SKM-1 (cell line): ENCODE results near the gene SMARCE1.

Source experiments
- DNase-seq: peaks from one replicate; lab custom pipeline; 2025; ENCODE audit not compliant: unreplicated experiment; lab: John Stamatoyannopoulos, UW

The SMARCE1 gene

GRCh38 chr17:40646791-40647623 is 611 bp downstream of the SMARCE1 start:
- peak; percentile 40 for DNase-seq

GRCh38 chr17:40645943-40646342 is 1.7 kb downstream of the SMARCE1 start:
- DNase-seq: no peak

- no peak for DNase-seq
Observed at GRCh38 chr17:40645291-40645690, 2.3 kb downstream of the SMARCE1 start.

- no peak for DNase-seq
Observed at GRCh38 chr17:40637931-40638330, 9.7 kb downstream of the SMARCE1 start.

- no peak for DNase-seq
Observed at GRCh38 chr17:40633871-40634270, 13.7 kb downstream of the SMARCE1 start.

- no peak for DNase-seq
Observed at GRCh38 chr17:40632216-40632615, 15.4 kb downstream of the SMARCE1 start.

GRCh38 chr17:40629842-40630241 is 17.8 kb downstream of the SMARCE1 start:
- DNase-seq: no peak

GRCh38 chr17:40625311-40625710 is 22.3 kb downstream of the SMARCE1 start:
- no peak for DNase-seq

GRCh38 chr17:40623419-40624210 is 24.0 kb downstream of the SMARCE1 start:
- no peak for DNase-seq

GRCh38 chr17:40622509-40622928 is 25.1 kb downstream of the SMARCE1 start:
- DNase-seq: no peak

- no peak for DNase-seq
Observed at GRCh38 chr17:40621578-40621977, 26.0 kb downstream of the SMARCE1 start.

- no peak for DNase-seq
Observed at GRCh38 chr17:40621019-40621418, 26.6 kb downstream of the SMARCE1 start.

- no peak for DNase-seq
Observed at GRCh38 chr17:40618754-40619625, 28.6 kb downstream of the SMARCE1 start.

- DNase-seq: no peak
Observed at GRCh38 chr17:40617678-40618240, 29.9 kb downstream of the SMARCE1 start.

- DNase-seq: no peak
Observed at GRCh38 chr17:40616592-40616991, 31.0 kb downstream of the SMARCE1 start.

- DNase-seq: no peak
Observed at GRCh38 chr17:40615841-40616476, 31.7 kb downstream of the SMARCE1 start.

GRCh38 chr17:40615068-40615840 is 32.4 kb downstream of the SMARCE1 start:
- DNase-seq: no peak

GRCh38 chr17:40614431-40615067 is 33.1 kb downstream of the SMARCE1 start:
- no peak for DNase-seq

- no peak for DNase-seq
Observed at GRCh38 chr17:40613467-40614154, 34.0 kb downstream of the SMARCE1 start.
